SK-N-MC (cell line): ENCODE measurements around the gene MUC6.

ENCODE experiments used
- DNase-seq: peaks from one replicate; pipeline ENCODE4 v3.0.0-alpha.2; 2011; ENCODE audit warnings: low read depth, low spot score
- H3K27ac ChIP-seq: fragments of 200-600 bp; sonication (generic); 2 replicates; pipeline ENCODE4 v1.5.1; 2016; ENCODE audit warnings: mixed run types
- H3K36me3 ChIP-seq: fragments of 200-600 bp; sonication (generic); 2 replicates; pipeline ENCODE4 v1.6.1; 2017; ENCODE audit warnings: antibody characterized with exemption, low read length, mixed read lengths; ENCODE audit not compliant: insufficient read depth
- H3K4me3 ChIP-seq: fragments of 200-600 bp; sonication (generic); 2 replicates; pipeline ENCODE4 v1.5.1; 2016
- H3K9ac ChIP-seq: fragments of 200-600 bp; sonication (generic); 2 replicates; pipeline ENCODE4 v1.8.0; 2017; ENCODE audit warnings: mixed run types, mixed read lengths; ENCODE audit not compliant: insufficient read length
- H3K9me3 ChIP-seq: fragments of 200-600 bp; sonication (generic); 2 replicates; pipeline ENCODE4 v1.6.1; 2017; ENCODE audit warnings: low read depth, mild to moderate bottlenecking, antibody characterized with exemption, low read length, moderate library complexity, mixed read lengths
- EZH2 ChIP-seq: fragments of 200-600 bp; sonication (generic); IDR thresholded peaks from one replicate; pipeline ENCODE4 v1.6.1; 2017; ENCODE audit warnings: antibody characterized with exemption
- FOXP2 ChIP-seq: optimal IDR thresholded peaks from 2 replicates; pipeline ENCODE3; 2011; ENCODE audit warnings: mild to moderate bottlenecking, moderate library complexity; ENCODE audit not compliant: insufficient read depth; ENCODE audit errors: extremely low read length, control extremely low read depth
- POLR2AphosphoS5 ChIP-seq: IDR thresholded peaks from 2 replicates; pipeline ENCODE4 v1.6.1; 2012; ENCODE audit warnings: mild to moderate bottlenecking, low read depth, low read length, borderline replicate concordance

The MUC6 gene

DNA sequence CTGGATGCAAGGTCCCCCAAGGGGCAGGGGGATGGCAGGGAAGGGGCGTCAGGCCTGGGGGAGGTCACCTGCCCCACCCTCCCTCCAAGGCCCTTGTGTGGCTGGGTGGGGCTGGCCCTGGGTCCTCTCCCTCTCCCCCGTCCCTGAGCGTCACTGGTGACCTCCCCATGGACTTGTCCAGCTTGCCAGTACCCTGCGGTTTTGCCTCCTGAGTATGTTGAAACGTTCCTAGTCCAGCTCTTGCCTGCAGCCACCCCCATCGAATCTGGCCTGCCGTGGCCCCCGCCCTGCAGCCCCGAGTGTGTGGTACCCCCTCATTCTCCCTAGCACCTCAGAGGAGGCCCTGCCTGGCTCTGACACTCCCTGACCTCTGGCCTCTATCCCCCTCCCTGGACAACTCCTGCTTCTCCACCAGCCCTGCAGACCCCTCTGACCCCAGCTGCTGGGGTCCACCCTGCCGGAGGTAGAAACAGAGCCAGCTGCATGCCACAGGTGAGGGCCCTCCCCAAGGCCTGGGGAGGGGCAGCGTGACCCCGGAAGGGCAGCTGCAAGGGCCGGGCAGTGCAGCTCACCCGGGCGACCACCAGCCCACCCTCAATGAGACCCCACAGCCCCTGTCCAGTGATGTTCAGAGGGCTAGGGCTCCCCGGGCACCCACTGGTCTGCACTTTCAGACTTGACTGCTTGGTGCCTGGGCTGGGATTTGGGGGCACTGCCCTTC lies 4.1 kb upstream of the MUC6 start:
- H3K27ac ChIP-seq = no peak overlapping the region
- no peak for DNase-seq
- H3K4me3 ChIP-seq = no peak overlapping the region
- H3K9me3 ChIP-seq = no peaks in the 10 kb centered on the region
- TF ChIP-seq EZH2 (no peak), POLR2AphosphoS5 (no peak), FOXP2 (no peak)
- H3K36me3 ChIP-seq = no peaks in the 10 kb centered on the region
- H3K9ac ChIP-seq = no peak overlapping the region

DNA sequence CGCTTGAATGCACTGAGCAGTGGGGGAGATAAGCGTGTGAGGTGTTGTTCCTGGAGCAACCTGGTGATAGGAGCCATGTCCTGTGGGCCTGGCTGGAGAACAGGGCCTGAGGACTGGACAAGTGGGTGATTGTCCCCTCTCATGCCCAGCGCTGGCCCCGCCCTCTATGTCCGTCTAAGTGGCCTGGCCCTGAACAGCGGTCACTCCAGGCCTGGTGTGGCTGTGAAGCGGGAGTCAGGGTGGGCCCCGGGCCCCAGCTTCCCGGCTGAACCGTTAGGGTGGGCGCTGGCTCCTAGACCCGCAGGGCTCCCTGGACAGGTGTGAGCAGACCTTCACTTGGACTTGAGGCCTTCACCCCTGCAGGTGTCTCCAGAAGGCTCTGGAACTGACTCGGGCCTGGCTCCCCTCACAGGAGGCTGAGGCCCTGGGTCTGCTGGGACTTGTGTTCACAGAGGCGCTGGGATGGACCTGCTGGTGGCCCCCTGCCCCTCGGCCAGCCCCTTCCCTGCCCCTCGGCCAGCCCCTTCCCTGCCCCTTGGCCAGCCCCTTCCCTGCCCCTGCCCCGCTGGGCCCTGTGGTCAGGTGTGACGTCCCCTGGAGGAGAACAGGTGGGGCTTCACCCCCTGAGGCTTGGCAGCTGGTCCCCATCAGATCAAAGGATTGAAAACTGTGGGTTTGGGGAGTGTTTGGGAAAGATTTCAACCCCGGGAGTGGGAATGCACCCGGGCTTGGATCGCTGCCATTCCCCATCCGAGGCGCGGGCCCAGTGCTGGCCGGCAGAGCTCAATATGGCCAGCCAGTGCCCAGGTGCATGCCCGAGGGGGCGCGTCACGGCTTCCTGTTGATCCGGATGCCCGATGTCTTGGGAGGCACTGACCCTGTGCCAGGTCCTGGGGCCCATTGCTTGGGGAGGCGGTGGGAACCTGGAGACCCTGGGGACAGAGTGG lies 3.2 kb upstream of the MUC6 start:
- Histone ChIP-seq H3K27ac (no peak overlapping the region), H3K9ac (no peak overlapping the region), H3K4me3 (no peak overlapping the region), H3K9me3 (no peaks in the 10 kb centered on the region), H3K36me3 (no peaks in the 10 kb centered on the region)
- TF ChIP-seq POLR2AphosphoS5 (no peak), FOXP2 (no peak), EZH2 (no peak)
- DNase-seq = no peak

DNA sequence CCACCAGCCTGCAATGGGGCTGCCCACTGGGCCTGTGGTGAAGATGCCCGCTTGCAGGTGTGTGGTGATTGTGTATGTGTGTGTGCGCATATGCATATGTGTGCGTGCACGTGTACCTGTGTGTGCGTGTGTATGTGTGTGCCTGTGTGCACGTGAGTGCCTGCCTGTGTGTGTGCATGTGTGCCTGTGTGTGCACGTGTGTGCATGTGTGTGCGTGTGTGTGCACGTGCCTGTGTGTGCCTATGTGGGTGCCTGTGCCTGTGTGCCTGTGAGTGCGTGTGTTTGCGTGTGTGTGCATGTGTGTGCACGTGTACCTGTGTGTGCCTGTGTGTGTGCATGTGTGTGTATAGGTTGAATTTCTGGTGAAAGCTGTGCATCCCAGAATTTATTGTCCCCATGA lies 2.4 kb upstream of the MUC6 start:
- no peaks in the 10 kb centered on the region for H3K9me3 ChIP-seq
- no peak overlapping the region for H3K9ac ChIP-seq
- H3K4me3 ChIP-seq = no peak overlapping the region
- DNase-seq = no peak
- TF ChIP-seq EZH2 (no peak), POLR2AphosphoS5 (no peak), FOXP2 (no peak)
- H3K27ac ChIP-seq = no peak overlapping the region
- H3K36me3 ChIP-seq = no peaks in the 10 kb centered on the region

DNA sequence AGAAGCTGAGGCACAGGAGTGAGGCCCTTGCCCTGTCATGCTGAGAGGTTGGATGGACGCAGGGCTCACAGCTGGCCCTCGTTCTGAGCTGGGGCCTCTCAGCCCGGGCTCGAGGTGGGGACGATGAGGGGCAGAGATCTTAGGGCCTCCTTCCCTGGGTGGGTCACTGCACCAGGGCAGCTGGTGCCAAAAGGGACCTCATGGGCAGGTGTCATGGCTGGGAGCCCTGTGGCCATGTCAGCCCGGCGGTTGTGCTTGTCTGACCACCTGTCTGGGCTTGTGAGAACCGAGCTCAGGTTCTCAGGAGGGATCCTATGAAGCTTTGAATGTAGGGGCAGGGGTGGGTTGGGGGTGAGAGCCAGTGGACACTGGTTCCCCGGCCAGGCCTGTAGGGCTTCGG lies 1.8 kb upstream of the MUC6 start:
- Histone ChIP-seq H3K9ac (no peak overlapping the region), H3K36me3 (no peaks in the 10 kb centered on the region), H3K4me3 (no peak overlapping the region), H3K9me3 (no peaks in the 10 kb centered on the region), H3K27ac (no peak overlapping the region)
- TF ChIP-seq FOXP2 = no peak
- DNase-seq = no peak

DNA sequence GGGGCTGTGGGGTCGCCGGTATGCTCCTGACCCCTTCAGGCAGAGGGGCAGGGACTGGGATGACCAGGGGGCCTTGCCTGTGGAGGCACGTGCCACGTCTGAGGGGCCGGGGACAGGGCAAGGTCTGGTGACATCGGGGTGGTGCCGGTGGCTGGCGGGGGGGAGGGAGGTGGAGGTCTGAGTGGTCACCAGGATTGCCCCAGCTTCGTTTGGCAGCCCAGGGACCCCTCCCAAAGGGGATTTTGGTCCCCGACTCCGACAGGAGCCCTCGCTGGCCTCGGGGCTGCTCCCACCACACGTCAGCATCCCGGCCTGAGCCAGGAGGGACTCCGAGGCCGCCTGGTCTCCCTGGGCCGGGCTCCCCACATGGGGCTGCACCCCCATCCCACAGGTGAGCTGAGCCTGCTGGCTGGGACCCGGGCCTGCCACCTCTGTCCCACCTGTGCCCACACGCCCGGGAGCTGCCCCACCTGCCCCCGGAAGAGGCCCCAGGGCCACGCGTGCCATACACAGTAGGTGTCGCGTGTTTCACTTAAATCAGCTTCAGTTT lies 1.1 kb upstream of the MUC6 start:
- TF ChIP-seq POLR2AphosphoS5 (no peak), EZH2 (no peak), FOXP2 (no peak)
- no peak for DNase-seq
- Histone ChIP-seq H3K36me3 (no peaks in the 10 kb centered on the region), H3K27ac (no peak overlapping the region), H3K4me3 (no peak overlapping the region), H3K9me3 (no peaks in the 10 kb centered on the region), H3K9ac (no peak overlapping the region)

DNA sequence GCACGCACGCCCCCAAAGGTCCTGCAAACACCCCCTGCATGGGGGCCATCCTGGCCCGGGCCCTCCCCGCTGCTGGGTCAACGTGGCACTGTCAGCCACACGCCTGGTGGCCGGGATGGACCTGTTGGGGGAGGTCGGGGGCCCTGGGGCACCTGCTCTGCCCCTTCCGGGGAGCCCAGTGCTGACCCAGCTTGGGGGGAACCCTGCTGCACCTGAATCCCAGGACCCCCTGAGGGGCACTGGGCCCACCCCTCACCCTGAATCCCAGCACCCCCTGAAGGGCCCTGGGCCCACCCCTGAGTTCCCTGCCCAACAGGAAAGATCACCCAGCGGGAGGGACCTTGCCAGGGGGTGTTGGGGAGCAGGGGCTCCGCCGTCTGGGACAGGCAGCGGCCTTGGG lies 413 bp upstream of the MUC6 start:
- Histone ChIP-seq H3K9ac (no peak overlapping the region), H3K4me3 (no peak overlapping the region), H3K9me3 (no peaks in the 10 kb centered on the region), H3K36me3 (no peaks in the 10 kb centered on the region), H3K27ac (no peak overlapping the region)
- no peak for DNase-seq
- TF ChIP-seq EZH2 = no peak
- TF ChIP-seq POLR2AphosphoS5 = no peak
- TF ChIP-seq FOXP2 = no peak

DNA sequence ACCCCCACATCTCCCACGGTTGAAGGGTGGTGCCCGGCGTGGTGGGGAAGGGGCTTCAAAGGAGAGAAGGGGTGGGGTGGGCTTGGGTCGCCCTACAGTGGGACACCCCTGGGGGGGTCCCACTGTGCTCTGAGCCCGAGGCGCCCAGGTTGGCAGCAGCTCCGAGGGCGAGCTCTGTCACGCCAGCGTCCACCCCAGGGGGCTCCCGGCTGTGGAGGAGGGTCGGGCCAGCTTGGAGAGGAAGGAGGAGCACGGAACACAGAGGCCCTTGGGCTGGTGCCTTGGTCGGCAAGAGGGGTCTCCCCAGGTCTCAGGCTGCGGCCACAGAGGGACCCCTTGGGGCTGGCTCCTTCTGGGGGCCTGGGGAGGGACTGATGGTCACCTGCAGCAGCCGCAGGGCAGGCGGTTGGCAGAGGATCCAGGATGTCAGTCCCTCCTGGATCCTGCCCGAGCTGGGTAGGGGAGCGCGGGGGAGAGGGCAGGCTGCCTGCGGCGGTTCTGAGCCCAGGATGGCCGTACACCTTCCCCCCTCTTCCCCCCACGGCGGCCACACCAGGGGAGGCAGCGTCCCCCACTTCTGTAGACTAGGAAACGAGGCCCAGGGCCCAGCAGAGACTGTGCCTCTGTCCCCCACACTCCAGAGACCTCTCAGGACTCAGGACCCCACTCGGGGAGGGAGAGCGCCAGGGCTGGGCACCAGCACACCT lies 788 bp downstream of the MUC6 start:
- no peak for TF ChIP-seq EZH2
- TF ChIP-seq FOXP2 = no peak
- TF ChIP-seq POLR2AphosphoS5 = no peak
- DNase-seq = no peak
- Histone ChIP-seq H3K27ac (no peak overlapping the region), H3K4me3 (no peak overlapping the region), H3K9me3 (no peaks in the 10 kb centered on the region), H3K9ac (no peak overlapping the region), H3K36me3 (no peaks in the 10 kb centered on the region)

DNA sequence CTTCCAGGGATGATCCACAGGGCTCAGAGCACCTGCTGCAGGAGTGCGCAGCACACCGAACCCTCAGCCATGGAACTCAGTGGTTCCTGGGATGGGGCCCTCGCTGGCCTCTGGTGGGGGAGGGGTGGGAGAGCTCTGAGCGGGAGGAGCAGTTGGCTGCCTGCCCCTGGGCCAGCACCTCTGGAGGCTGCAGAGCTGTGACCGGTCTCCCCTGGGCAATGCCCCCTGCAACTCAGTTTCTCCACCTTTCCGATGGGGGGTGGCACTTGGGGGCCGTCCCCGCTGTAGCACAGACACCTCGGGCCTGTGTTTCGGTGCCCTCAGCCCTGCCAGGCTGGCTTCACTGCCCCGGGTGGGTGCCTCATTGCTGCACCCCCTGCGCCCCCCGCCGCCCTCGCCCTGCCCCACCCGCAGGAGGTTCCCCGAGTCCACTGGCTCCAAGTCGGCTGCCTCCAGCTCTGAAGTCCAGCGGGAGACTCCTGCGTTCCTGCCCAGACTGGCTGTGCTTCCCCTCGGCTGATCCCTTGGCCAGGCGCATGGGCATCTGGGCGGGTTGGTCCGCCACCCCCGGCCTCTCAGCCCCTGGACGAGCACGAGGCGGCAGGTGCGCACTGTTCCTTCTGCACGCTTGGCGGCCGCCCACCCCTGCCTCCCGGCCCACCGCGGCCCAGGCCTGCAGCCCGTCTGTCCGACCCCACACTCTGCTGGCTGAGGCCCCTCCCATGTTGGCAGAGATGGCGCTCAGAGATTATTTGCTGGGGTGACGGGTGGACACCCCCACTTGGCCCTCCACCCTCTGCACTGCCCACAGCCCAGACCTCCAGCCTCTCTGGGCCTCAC lies 1.8 kb downstream of the MUC6 start:
- Histone ChIP-seq H3K36me3 (no peaks in the 10 kb centered on the region), H3K27ac (no peak overlapping the region), H3K9ac (no peak overlapping the region), H3K9me3 (no peaks in the 10 kb centered on the region), H3K4me3 (no peak overlapping the region)
- no peak for DNase-seq
- TF ChIP-seq EZH2 (no peak), FOXP2 (no peak), POLR2AphosphoS5 (no peak)
